Loucy (cell line): Measurements from ENCODE around the gene CHST9.

Experiments used
- H2AFZ ChIP-seq: fragments of 200-600 bp; sonication (generic); 2 replicates; pipeline ENCODE4 v1.6.0; 2016; ENCODE audit warnings: antibody characterized with exemption, mild to moderate bottlenecking, low read length, moderate library complexity
- H3F3A ChIP-seq: fragments of 200-600 bp; 2 replicates; pipeline ENCODE4 v1.6.0; 2016; ENCODE audit warnings: antibody characterized with exemption, low read depth, mild to moderate bottlenecking
- H3K27me3 ChIP-seq: fragments of 200-600 bp; sonication (generic); 2 replicates; pipeline ENCODE4 v1.6.1; 2014; ENCODE audit warnings: low read length, mild to moderate bottlenecking; ENCODE audit not compliant: insufficient read depth, poor library complexity, severe bottlenecking
- H3K36me3 ChIP-seq: fragments of 200-600 bp; sonication (generic); 2 replicates; pipeline ENCODE4 v1.6.1; 2016; ENCODE audit warnings: low read length; ENCODE audit not compliant: insufficient read depth
- H3K4me1 ChIP-seq: fragments of 200-600 bp; sonication (generic); 2 replicates; pipeline ENCODE4 v1.5.1; 2014; ENCODE audit warnings: low read length, mild to moderate bottlenecking; ENCODE audit not compliant: insufficient read depth, poor library complexity, severe bottlenecking
- H3K4me2 ChIP-seq: fragments of 200-600 bp; sonication (generic); 2 replicates; pipeline ENCODE4 v1.6.0; 2014; ENCODE audit warnings: antibody characterized with exemption, low read length, low read depth, mild to moderate bottlenecking; ENCODE audit not compliant: poor library complexity, severe bottlenecking
- H3K4me3 ChIP-seq: fragments of 200-600 bp; sonication (generic); 2 replicates; pipeline ENCODE4 v1.5.1; 2014; ENCODE audit warnings: low read length, mild to moderate bottlenecking, mixed read lengths; ENCODE audit not compliant: poor library complexity, severe bottlenecking
- H3K79me2 ChIP-seq: fragments of 200-600 bp; sonication (generic); 2 replicates; pipeline ENCODE4 v1.6.1; 2014; ENCODE audit warnings: low read length; ENCODE audit not compliant: insufficient read depth
- H3K9ac ChIP-seq: fragments of 200-600 bp; sonication (generic); 2 replicates; pipeline ENCODE4 v1.6.0; 2014; ENCODE audit warnings: mild to moderate bottlenecking, low read depth, low read length, moderate library complexity; ENCODE audit not compliant: poor library complexity, severe bottlenecking
- H3K9me2 ChIP-seq: fragments of 200-600 bp; sonication (generic); replicated peaks from 2 replicates; pipeline ENCODE4 v1.6.1; 2016; ENCODE audit warnings: low read depth, low read length, mixed read lengths
- H3K9me3 ChIP-seq: fragments of 200-600 bp; sonication (generic); 2 replicates; pipeline ENCODE4 v1.6.1; 2014; ENCODE audit warnings: mild to moderate bottlenecking, antibody characterized with exemption, low read length, low read depth; ENCODE audit not compliant: insufficient read depth
- H4K20me1 ChIP-seq: fragments of 200-600 bp; sonication (generic); 2 replicates; pipeline ENCODE4 v1.6.0; 2014; ENCODE audit warnings: antibody characterized with exemption, low read length, mild to moderate bottlenecking; ENCODE audit not compliant: insufficient read depth, poor library complexity, severe bottlenecking
- EZH2phosphoT487 ChIP-seq: fragments of 200-600 bp; IDR thresholded peaks from 2 replicates; pipeline ENCODE4 v1.6.1; 2018; ENCODE audit warnings: antibody characterized with exemption, mild to moderate bottlenecking, moderate library complexity, borderline replicate concordance
- TF ChIP-seq, protein P1 (sequence below): fragments of 200-600 bp; sonication (generic); conservative IDR thresholded peaks from 2 replicates; pipeline ENCODE4 v1.5.1; 2014; ENCODE audit warnings: mild to moderate bottlenecking, antibody characterized with exemption, low read length

Gene CHST9

DNA sequence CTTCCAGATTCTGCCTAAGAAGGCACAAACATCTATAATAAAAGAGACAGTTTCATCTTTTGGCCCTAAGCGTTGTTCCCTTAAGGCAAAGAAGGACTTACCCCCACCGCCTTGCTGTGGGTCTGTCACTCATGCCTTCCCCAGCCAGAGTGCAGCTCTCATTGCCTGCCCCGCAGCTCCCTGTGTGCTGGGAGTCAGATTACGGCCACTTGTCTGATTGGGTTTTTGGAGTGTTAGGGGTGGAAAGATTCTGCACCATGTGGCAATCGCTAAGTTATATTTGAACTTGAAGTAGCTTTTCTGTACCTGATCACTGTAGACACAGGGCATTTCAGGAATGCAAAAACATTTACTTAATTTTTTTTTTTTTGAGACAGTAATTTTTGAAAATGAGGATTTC, 319.6 kb downstream of the CHST9 start, which contains the start of gene AQP4:
AQP4 (minus strand) TSS at position 151 of the 400 bp plus-strand sequence; CDS start at position 133, 18 bp downstream.
- TF ChIP-seq, protein P1, sequence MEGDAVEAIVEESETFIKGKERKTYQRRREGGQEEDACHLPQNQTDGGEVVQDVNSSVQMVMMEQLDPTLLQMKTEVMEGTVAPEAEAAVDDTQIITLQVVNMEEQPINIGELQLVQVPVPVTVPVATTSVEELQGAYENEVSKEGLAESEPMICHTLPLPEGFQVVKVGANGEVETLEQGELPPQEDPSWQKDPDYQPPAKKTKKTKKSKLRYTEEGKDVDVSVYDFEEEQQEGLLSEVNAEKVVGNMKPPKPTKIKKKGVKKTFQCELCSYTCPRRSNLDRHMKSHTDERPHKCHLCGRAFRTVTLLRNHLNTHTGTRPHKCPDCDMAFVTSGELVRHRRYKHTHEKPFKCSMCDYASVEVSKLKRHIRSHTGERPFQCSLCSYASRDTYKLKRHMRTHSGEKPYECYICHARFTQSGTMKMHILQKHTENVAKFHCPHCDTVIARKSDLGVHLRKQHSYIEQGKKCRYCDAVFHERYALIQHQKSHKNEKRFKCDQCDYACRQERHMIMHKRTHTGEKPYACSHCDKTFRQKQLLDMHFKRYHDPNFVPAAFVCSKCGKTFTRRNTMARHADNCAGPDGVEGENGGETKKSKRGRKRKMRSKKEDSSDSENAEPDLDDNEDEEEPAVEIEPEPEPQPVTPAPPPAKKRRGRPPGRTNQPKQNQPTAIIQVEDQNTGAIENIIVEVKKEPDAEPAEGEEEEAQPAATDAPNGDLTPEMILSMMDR, result no peak
- TF ChIP-seq EZH2phosphoT487, result no peak
- no peaks in the 10 kb centered on the region for H3F3A ChIP-seq
- H3K79me2 ChIP-seq, result no peaks in the 10 kb centered on the region
- H3K9ac ChIP-seq, result no peak within 1 kb of the TSS
- no peaks in the 10 kb centered on the region for H3K4me1 ChIP-seq
- H3K4me3 ChIP-seq, result no peak within 1 kb of the TSS
- H3K4me2 ChIP-seq, result no peak within 1 kb of the TSS
- H3K9me2 ChIP-seq, result no peaks in the 10 kb centered on the region
- no peaks in the 10 kb centered on the region for H3K27me3 ChIP-seq
- H4K20me1 ChIP-seq, result no peaks in the 10 kb centered on the region
- no peaks in the 10 kb centered on the region for H3K36me3 ChIP-seq
- H3K9me3 ChIP-seq, result no peaks in the 10 kb centered on the region
- H2AFZ ChIP-seq, result no peak within 1 kb of the TSS

DNA sequence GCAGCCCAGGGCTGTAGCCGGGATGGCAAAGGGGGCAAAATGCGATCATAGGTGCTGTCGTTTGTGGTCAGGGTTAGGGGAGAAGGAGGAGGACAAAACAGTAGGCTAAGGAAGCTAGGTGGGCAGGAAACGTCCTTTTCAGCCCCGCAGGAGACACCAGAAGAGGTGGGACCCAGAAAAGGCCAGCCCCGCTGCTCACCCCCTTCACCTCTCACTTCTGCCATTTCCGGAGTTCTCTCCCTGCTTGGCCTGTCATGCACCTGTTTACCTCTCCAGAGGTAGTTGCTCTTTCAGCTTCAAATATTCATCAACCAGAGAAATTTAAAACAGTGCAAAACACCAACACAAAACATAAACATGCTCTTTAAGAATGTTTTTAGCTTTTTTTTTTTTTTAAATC, 320.4 kb downstream of the CHST9 start:
- TF ChIP-seq, protein P1, result no peak
- no peak for TF ChIP-seq EZH2phosphoT487
- H3K4me2 ChIP-seq, result no peak overlapping the region
- H3K27me3 ChIP-seq, result no peaks in the 10 kb centered on the region
- no peaks in the 10 kb centered on the region for H3K4me1 ChIP-seq
- no peaks in the 10 kb centered on the region for H3K36me3 ChIP-seq
- no peaks in the 10 kb centered on the region for H3F3A ChIP-seq
- no peak overlapping the region for H2AFZ ChIP-seq
- no peak overlapping the region for H3K4me3 ChIP-seq
- H3K79me2 ChIP-seq, result no peaks in the 10 kb centered on the region
- no peak overlapping the region for H3K9ac ChIP-seq
- H4K20me1 ChIP-seq, result no peaks in the 10 kb centered on the region
- H3K9me2 ChIP-seq, result no peaks in the 10 kb centered on the region
- H3K9me3 ChIP-seq, result no peaks in the 10 kb centered on the region

DNA sequence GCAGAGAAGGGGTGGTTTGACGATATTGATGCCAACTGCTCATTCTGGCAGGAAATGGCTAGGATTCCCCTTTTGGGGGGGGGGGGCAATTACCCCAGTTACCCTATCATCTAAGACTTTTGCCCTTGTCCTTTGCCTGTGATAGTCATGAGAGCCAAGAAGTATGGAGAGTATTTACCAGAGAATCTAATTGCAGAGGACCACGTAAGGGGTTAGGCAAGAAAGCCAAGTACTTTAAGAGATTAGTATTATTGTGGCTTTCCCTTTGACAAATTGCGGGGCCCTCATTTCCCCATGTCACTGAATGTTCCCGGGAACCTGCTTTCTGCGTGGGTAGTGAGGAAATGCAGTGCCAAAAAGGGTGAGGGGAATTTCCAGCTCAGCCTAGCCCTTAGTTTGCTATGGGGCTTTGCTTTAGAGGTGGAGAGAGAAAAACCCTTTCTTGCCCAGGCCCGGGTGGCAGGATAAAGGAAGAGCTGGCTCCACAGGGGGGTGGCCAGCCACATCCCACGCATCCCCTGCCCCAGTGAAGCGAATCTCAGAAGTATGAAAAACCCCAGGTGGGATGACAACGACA, 321.1 kb downstream of the CHST9 start:
- no peaks in the 10 kb centered on the region for H3K4me1 ChIP-seq
- H3K4me3 ChIP-seq, result no peak overlapping the region
- H3K36me3 ChIP-seq, result no peaks in the 10 kb centered on the region
- H3K9me2 ChIP-seq, result no peaks in the 10 kb centered on the region
- no peaks in the 10 kb centered on the region for H3K9me3 ChIP-seq
- H3K9ac ChIP-seq, result no peak overlapping the region
- H3K79me2 ChIP-seq, result no peaks in the 10 kb centered on the region
- H3K27me3 ChIP-seq, result no peaks in the 10 kb centered on the region
- no peak overlapping the region for H3K4me2 ChIP-seq
- TF ChIP-seq, protein P1, result no peak
- TF ChIP-seq EZH2phosphoT487, result no peak
- H3F3A ChIP-seq, result no peaks in the 10 kb centered on the region
- H2AFZ ChIP-seq, result no peak overlapping the region
- no peaks in the 10 kb centered on the region for H4K20me1 ChIP-seq
